ENCODE results near the gene NDUFA13. TPM values are rescaled to one million over a fixed set of nuclear protein-coding genes. Genes with fewer than 3 reads are reported as not detected.

The NDUFA13 gene
- total RNA-seq, 1 experiment from 2014 or later: 489 TPM

- Mint-ChIP-seq H3K4me1 (peaks cover 5 to 9% of the 10 kb centered on the region in 2 experiments), H3K9me3 (no peaks in the 10 kb centered on the region), H3K4me3 (no peak overlapping the region), H3K36me3 (ENCODE audit: insufficient read depth in 1 of 3, low read depth in 3 of 3) (no peaks in the 10 kb centered on the region), H3K27ac (no peak overlapping the region; a peak in 1 of 7 replicates), H3K27me3 (ENCODE audit: low read depth) (peaks cover 4% of the 10 kb centered on the region; the same call in 1 of the 2 replicates)
- H3K23ac ChIP-seq (ENCODE audit: insufficient read length, low read depth, low read length): no peak overlapping the region
- no peak overlapping the region for H3K27ac ChIP-seq (ENCODE audit: insufficient read length, low read depth, low read length)
- H3K9ac ChIP-seq (ENCODE audit: extremely low read depth, insufficient read length, low read length): no peak overlapping the region
- no peak overlapping the region for H3K14ac ChIP-seq (ENCODE audit: insufficient read depth, low read length)
- no peak for TF ChIP-seq CTCF (conservative IDR thresholded peaks at IDR 0.05)
- no peaks in the 10 kb centered on the region for H3K79me1 ChIP-seq (ENCODE audit: insufficient read depth, low read depth, low read length, poor library complexity, severe bottlenecking)
- H3K27me3 ChIP-seq (ENCODE audit: insufficient read depth, low read length): no peaks in the 10 kb centered on the region
- no peak overlapping the region for H2BK120ac ChIP-seq (ENCODE audit: low read depth, low read length, poor library complexity, severe bottlenecking)
- H3K23me2 ChIP-seq (ENCODE audit: insufficient read length, low read depth, low read length, poor library complexity, severe bottlenecking): no peaks in the 10 kb centered on the region
- no peak overlapping the region for H2BK12ac ChIP-seq (ENCODE audit: insufficient read length, low read depth, low read length)
- H3K18ac ChIP-seq (ENCODE audit: insufficient read length, low read depth, low read length): no peak overlapping the region
- no peak overlapping the region for H2AK5ac ChIP-seq (ENCODE audit: insufficient read length, low read length)
- no peak overlapping the region for H3K4me2 ChIP-seq (ENCODE audit: insufficient read depth, insufficient read length, low read length)
- no peak overlapping the region for H4K5ac ChIP-seq (ENCODE audit: insufficient read length, low read depth, low read length)
- no peak overlapping the region for H2BK5ac ChIP-seq (ENCODE audit: insufficient read length, low read length)
- H3K56ac ChIP-seq (ENCODE audit: insufficient read length, low read depth, low read length): no peak overlapping the region
- H2BK15ac ChIP-seq (ENCODE audit: low read depth, low read length): no peak overlapping the region
- no peak overlapping the region for H4K8ac ChIP-seq (replicated peaks; ENCODE audit: insufficient read length, low read depth, low read length)
- no peaks in the 10 kb centered on the region for H4K20me1 ChIP-seq (ENCODE audit: control insufficient read depth, insufficient read depth, insufficient read length)
- no peaks in the 10 kb centered on the region for H3K9me3 ChIP-seq (ENCODE audit: control insufficient read depth, low read depth, low read length)
- no peak overlapping the region for H3K4ac ChIP-seq (ENCODE audit: low read depth, low read length)
- no peaks in the 10 kb centered on the region for H3K79me2 ChIP-seq (ENCODE audit: insufficient read depth, low read length)
- no CpG with 5 or more reads among the region's 15 CpGs for WGBS (ENCODE audit: extremely low coverage, insufficient read length, low lambda C conversion rate)
- no peak overlapping the region for H2BK20ac ChIP-seq (ENCODE audit: low read depth, low read length, poor library complexity, severe bottlenecking)
- H4K91ac ChIP-seq (ENCODE audit: insufficient read length, low read depth, low read length): no peak overlapping the region
- H2AFZ ChIP-seq (ENCODE audit: low read length): no peak overlapping the region
- no peak for DNase-seq
- no peak overlapping the region for H3T11ph ChIP-seq (ENCODE audit: low read length)
- no peaks in the 10 kb centered on the region; the same call in 1 of the 2 replicates for H3K4me1 ChIP-seq (ENCODE audit: insufficient read depth, low read length)
Measured at GRCh38 chr19:19558055-19558454, 42.0 kb downstream of the NDUFA13 start.

Measured in H9 (cell line).